Measurements from ENCODE around the gene CLEC11A.

GRCh38 chr19:50717026-50717723, 6.0 kb upstream of the CLEC11A start:
- TF ChIP-seq, protein P1, sequence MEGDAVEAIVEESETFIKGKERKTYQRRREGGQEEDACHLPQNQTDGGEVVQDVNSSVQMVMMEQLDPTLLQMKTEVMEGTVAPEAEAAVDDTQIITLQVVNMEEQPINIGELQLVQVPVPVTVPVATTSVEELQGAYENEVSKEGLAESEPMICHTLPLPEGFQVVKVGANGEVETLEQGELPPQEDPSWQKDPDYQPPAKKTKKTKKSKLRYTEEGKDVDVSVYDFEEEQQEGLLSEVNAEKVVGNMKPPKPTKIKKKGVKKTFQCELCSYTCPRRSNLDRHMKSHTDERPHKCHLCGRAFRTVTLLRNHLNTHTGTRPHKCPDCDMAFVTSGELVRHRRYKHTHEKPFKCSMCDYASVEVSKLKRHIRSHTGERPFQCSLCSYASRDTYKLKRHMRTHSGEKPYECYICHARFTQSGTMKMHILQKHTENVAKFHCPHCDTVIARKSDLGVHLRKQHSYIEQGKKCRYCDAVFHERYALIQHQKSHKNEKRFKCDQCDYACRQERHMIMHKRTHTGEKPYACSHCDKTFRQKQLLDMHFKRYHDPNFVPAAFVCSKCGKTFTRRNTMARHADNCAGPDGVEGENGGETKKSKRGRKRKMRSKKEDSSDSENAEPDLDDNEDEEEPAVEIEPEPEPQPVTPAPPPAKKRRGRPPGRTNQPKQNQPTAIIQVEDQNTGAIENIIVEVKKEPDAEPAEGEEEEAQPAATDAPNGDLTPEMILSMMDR (IDR thresholded peaks at IDR 0.05; ENCODE audit: low read depth, low read length), result no peak
- TF ChIP-seq EZH2phosphoT487 (IDR thresholded peaks at IDR 0.05; ENCODE audit: low read depth), result no peak

All from OCI-LY3 (cell line).